IMR-90 (cell line): ENCODE results near the gene SERPIND1. TPM values are rescaled to one million over a fixed set of nuclear protein-coding genes. Genes with fewer than 3 reads are reported as not detected.
"Not testable (repeated sequence)": the region's sequence is repeated elsewhere in the genome, so short reads cannot be mapped to it uniquely, and the experiment has no call there.

Experiments
- ATAC-seq: fragments of 200-7000 bp; cut with Tn5 transposase; 2 replicates; pipeline ENCODE4 v1.9.1; 2020; ENCODE audit warnings: low read depth, mild to moderate bottlenecking, moderate library complexity
- BruUV-seq: library from RNA; stranded (reverse); fragments of 400-500 nt; replicated peaks from 2 replicates; lab custom pipeline; 2021; lab: Mats Ljungman, UMichigan
- CTCF ChIA-PET: fragments of 300-600 bp; formaldehyde crosslinking; extraction: SDS; loops from one replicate; lab custom pipeline; 2021; ENCODE audit warnings: antibody characterized with exemption; lab: Yijun Ruan, JAX
- POLR2A ChIA-PET: fragments of 300-600 bp; sonication (Branson Sonifier 250); formaldehyde crosslinking; loops from one replicate; lab custom pipeline; 2022; ENCODE audit warnings: antibody characterized with exemption; ENCODE audit not compliant: unreplicated experiment; lab: Charles Lee
- DNase-seq: peaks from one replicate; pipeline ENCODE4 v3.0.0; 2013
- H2AFZ ChIP-seq: replicated peaks from 2 replicates; pipeline ENCODE3; 2013; ENCODE audit warnings: low read length, mild to moderate bottlenecking; ENCODE audit not compliant: poor library complexity
- H2AK5ac ChIP-seq: 2 replicates; pipeline ENCODE4 v1.6.1; 2013; ENCODE audit warnings: low read depth, low read length, inconsistent platforms
- H2AK9ac ChIP-seq: replicated peaks from 2 replicates; pipeline ENCODE3; 2013; ENCODE audit warnings: mild to moderate bottlenecking, low read depth, low read length, moderate library complexity; ENCODE audit not compliant: poor library complexity
- H2BK120ac ChIP-seq: 2 replicates; pipeline ENCODE4 v1.6.1; 2013; ENCODE audit warnings: low read depth, low read length, inconsistent platforms
- H2BK15ac ChIP-seq: 3 replicates; pipeline ENCODE4 v1.6.1; 2013; ENCODE audit warnings: low read depth, low read length, inconsistent platforms
- H2BK20ac ChIP-seq: 2 replicates; pipeline ENCODE4 v1.6.1; 2013; ENCODE audit warnings: low read depth, mild to moderate bottlenecking, inconsistent platforms, low read length, moderate library complexity
- H2BK5ac ChIP-seq: 2 replicates; pipeline ENCODE4 v1.6.1; 2013; ENCODE audit warnings: mild to moderate bottlenecking, low read depth, low read length, inconsistent platforms; ENCODE audit not compliant: poor library complexity, severe bottlenecking
- H3K14ac ChIP-seq: replicated peaks from 2 replicates; pipeline ENCODE4 v1.6.1; 2013; ENCODE audit warnings: low read depth, low read length, inconsistent platforms
- H3K18ac ChIP-seq: 2 replicates; pipeline ENCODE4 v1.6.1; 2013; ENCODE audit warnings: low read depth, low read length, control low read depth
- H3K23ac ChIP-seq: 2 replicates; pipeline ENCODE4 v1.6.1; 2013; ENCODE audit warnings: low read depth, low read length, inconsistent platforms
- H3K27ac ChIP-seq: 2 replicates; pipeline ENCODE4 v1.5.1; 2013; ENCODE audit warnings: mild to moderate bottlenecking, control low read depth, low read length; ENCODE audit not compliant: insufficient read depth
- H3K27me3 ChIP-seq: 2 replicates; pipeline ENCODE4 v1.6.1; 2013; ENCODE audit warnings: low read length; ENCODE audit not compliant: control insufficient read depth, insufficient read depth
- H3K36me3 ChIP-seq: 2 replicates; pipeline ENCODE4 v1.6.1; 2013; ENCODE audit warnings: low read length, mixed read lengths; ENCODE audit not compliant: control insufficient read depth, insufficient read depth
- H3K4ac ChIP-seq: 2 replicates; pipeline ENCODE4 v1.6.1; 2013; ENCODE audit warnings: low read depth, low read length, inconsistent platforms
- H3K4me1 ChIP-seq: 2 replicates; pipeline ENCODE4 v1.6.1; 2013; ENCODE audit warnings: low read length, mixed read lengths; ENCODE audit not compliant: control insufficient read depth, insufficient read depth
- H3K4me2 ChIP-seq: 2 replicates; pipeline ENCODE4 v1.6.1; 2013; ENCODE audit warnings: low read depth, mild to moderate bottlenecking, control low read depth, low read length, moderate library complexity
- H3K4me3 ChIP-seq: 2 replicates; pipeline ENCODE4 v1.5.1; 2013; ENCODE audit warnings: low read depth, mild to moderate bottlenecking, control low read depth, low read length, moderate library complexity; ENCODE audit not compliant: insufficient read depth
- H3K56ac ChIP-seq: 2 replicates; pipeline ENCODE4 v1.6.1; 2013; ENCODE audit warnings: low read length, inconsistent platforms; ENCODE audit not compliant: insufficient read depth; ENCODE audit errors: extremely low read depth
- H3K79me1 ChIP-seq, 2 experiments: 2 replicates each; pipeline ENCODE4 v1.6.1; 2013; ENCODE audit warnings: low read length in 2 of 2, inconsistent platforms in 1 of 2, low read depth in 1 of 2
- H3K9ac ChIP-seq: 2 replicates; pipeline ENCODE4 v1.6.1; 2013; ENCODE audit warnings: low read depth, low read length, control low read depth
- H3K9me1 ChIP-seq: 2 replicates; pipeline ENCODE4 v1.6.1; 2013; ENCODE audit warnings: low read length, inconsistent platforms; ENCODE audit not compliant: insufficient read depth
- H3K9me3 ChIP-seq: 2 replicates; pipeline ENCODE4 v1.6.1; 2013; ENCODE audit warnings: low read length; ENCODE audit not compliant: control insufficient read depth, insufficient read depth
- H4K20me1 ChIP-seq: 2 replicates; pipeline ENCODE4 v1.6.1; 2013; ENCODE audit warnings: low read length, inconsistent platforms; ENCODE audit not compliant: insufficient read depth
- H4K5ac ChIP-seq: 2 replicates; pipeline ENCODE4 v1.6.1; 2013; ENCODE audit warnings: mild to moderate bottlenecking, low read depth, low read length, control low read depth
- H4K8ac ChIP-seq, 2 experiments: 2 replicates each; pipeline ENCODE4 v1.6.1; 2013; ENCODE audit warnings: low read depth in 2 of 2, low read length in 2 of 2, control low read depth in 1 of 2, inconsistent platforms in 1 of 2
- H4K91ac ChIP-seq: 2 replicates; pipeline ENCODE4 v1.6.1; 2013; ENCODE audit warnings: low read depth, low read length, inconsistent platforms; ENCODE audit not compliant: insufficient read depth
- CHD1 ChIP-seq: IDR thresholded peaks from 2 replicates; pipeline ENCODE4 v1.6.1; 2012; ENCODE audit warnings: low read depth, low read length, improper control_type of control experiment
- ELK1 ChIP-seq: fragments of 150-350 bp; IDR thresholded peaks from 2 replicates; pipeline ENCODE4 v1.6.1; 2016; ENCODE audit warnings: low read depth, mild to moderate bottlenecking, low read length, moderate library complexity, borderline replicate concordance
- MAFK ChIP-seq: IDR thresholded peaks from 2 replicates; pipeline ENCODE4 v1.6.1; 2012; ENCODE audit warnings: low read depth, low read length, improper control_type of control experiment
- MAZ ChIP-seq: IDR thresholded peaks from 2 replicates; pipeline ENCODE4 v1.6.1; 2012; ENCODE audit warnings: low read depth, mild to moderate bottlenecking, low read length, improper control_type of control experiment, moderate library complexity, borderline replicate concordance
- MXI1 ChIP-seq: IDR thresholded peaks from 2 replicates; pipeline ENCODE4 v1.6.1; 2012; ENCODE audit warnings: low read depth, mild to moderate bottlenecking, low read length, moderate library complexity, borderline replicate concordance
- POLR2A ChIP-seq: IDR thresholded peaks from 2 replicates; pipeline ENCODE4 v1.6.1; 2012; ENCODE audit warnings: mild to moderate bottlenecking, low read depth, low read length
- RAD21 ChIP-seq: IDR thresholded peaks from 2 replicates; pipeline ENCODE4 v1.6.1; 2012; ENCODE audit warnings: low read length, improper control_type of control experiment
- RFX5 ChIP-seq: IDR thresholded peaks from 2 replicates; pipeline ENCODE4 v1.8.0; 2012; ENCODE audit warnings: low read depth, mild to moderate bottlenecking, low read length, moderate library complexity
- SMC3 ChIP-seq: fragments of 150-350 bp; IDR thresholded peaks from 2 replicates; pipeline ENCODE4 v1.6.1; 2016; ENCODE audit warnings: low read depth, mild to moderate bottlenecking, antibody characterized with exemption, low read length, moderate library complexity
- WGBS, 2 experiments: methylation state at CpG; one replicate each; pipeline versions ENCODE4 v1.1.5 to v1.1.7; 2013; ENCODE audit warnings: missing lambda C conversion rate in 2 of 2; ENCODE audit not compliant: insufficient read length in 1 of 2; ENCODE audit errors: extremely low coverage in 2 of 2; 5-methylcytosine and 5-hydroxymethylcytosine counted together
- dilution Hi-C: fragments of 300-500 bp; cut with HindIII; formaldehyde crosslinking; loops from one replicate; pipeline ENCODE4 v1.14.3; 2018; ENCODE audit warnings: low sequenced_read_pairs; ENCODE audit not compliant: unreplicated experiment
- in situ Hi-C: fragments of 300-500 bp; cut with MboI; formaldehyde crosslinking; loops from 3 replicates; pipeline ENCODE4 v1.14.3; 2019; ENCODE audit warnings: low sequenced_read_pairs, inconsistent platforms, mixed read lengths
- intact Hi-C: fragments of 100-400 bp; cut with micrococcal nuclease; formaldehyde crosslinking; loops from 2 replicates; pipeline ENCODE4 v1.10.0; 2022
- polyA plus RNA-seq, 3 experiments: library from polyadenylated mRNA; depleted of rRNA; stranded (reverse); fragments of >200 nt; gene quantifications; 2 replicates each; pipeline ENCODE4 v1.2.3, GENCODE V29; 2012; ENCODE audit warnings: low replicate concordance in 1 of 3
- total RNA-seq: library from RNA; depleted of rRNA; stranded (reverse); fragments of >200 nt; gene quantifications from 2 replicates; pipeline ENCODE4 v1.2.3, GENCODE V29; 2012

The SERPIND1 gene
- total and polyA plus RNA-seq, 2 of the 4 experiments (the other 2 are of a cell fraction): 0.12 TPM; not detected in 1

- H3K4me3 ChIP-seq: no peak overlapping the region
- intact Hi-C loops: no loop called here
- ATAC-seq (no peak), DNase-seq (no peak)
- POLR2A ChIA-PET: no interaction called here
- no peak overlapping the region for H3K23ac ChIP-seq
- H2AK9ac ChIP-seq: no peak overlapping the region
- H3K4me2 ChIP-seq: no peak overlapping the region
- no peak overlapping the region for H3K18ac ChIP-seq
- H2BK5ac ChIP-seq: no peak overlapping the region
- in situ Hi-C loops: loop anchor here (10.0 kb wide), 1 partner anchor 56 kb away; no protein-coding TSS in a partner anchor
- no peak overlapping the region for H3K9ac ChIP-seq
- no peaks in the 10 kb centered on the region; a peak in 1 of 4 replicates for H3K79me1 ChIP-seq
- no peak overlapping the region for H4K91ac ChIP-seq
- H4K8ac ChIP-seq: no peak overlapping the region
- H4K20me1 ChIP-seq: no peaks in the 10 kb centered on the region
- H3K56ac ChIP-seq: no peak overlapping the region
- no peaks in the 10 kb centered on the region for H3K9me3 ChIP-seq
- no peak overlapping the region for H3K27ac ChIP-seq
- H3K36me3 ChIP-seq: peaks cover 45% of the 10 kb centered on the region
- H3K27me3 ChIP-seq: no peaks in the 10 kb centered on the region
- no peak overlapping the region for H2BK120ac ChIP-seq
- no peak overlapping the region for H4K5ac ChIP-seq
- 97% methylated on average over 8 of the region's 13 CpGs; no CpG with 5 or more reads in 1 of the 2 experiments for WGBS, 2 experiments
- no peak overlapping the region for H2BK15ac ChIP-seq
- no peak overlapping the region for H3K14ac ChIP-seq
- no peak overlapping the region for H3K4ac ChIP-seq
- TF ChIP-seq MXI1 (no peak), RFX5 (no peak), MAFK (no peak), MAZ (no peak), CHD1 (no peak), POLR2A (no peak), RAD21 (no peak), ELK1 (no peak), SMC3 (no peak)
- BruUV-seq: no TSS peak
- dilution Hi-C loops: no loop called here
- H3K4me1 ChIP-seq: no peaks in the 10 kb centered on the region
- CTCF ChIA-PET: no interaction called here
- H2AK5ac ChIP-seq: no peak overlapping the region
- H2BK20ac ChIP-seq: no peak overlapping the region
- H2AFZ ChIP-seq: no peak overlapping the region
- no peaks in the 10 kb centered on the region for H3K9me1 ChIP-seq
Observed at GRCh38 chr22:20729194-20729593, 44.7 kb upstream of the SERPIND1 start.

DNA sequence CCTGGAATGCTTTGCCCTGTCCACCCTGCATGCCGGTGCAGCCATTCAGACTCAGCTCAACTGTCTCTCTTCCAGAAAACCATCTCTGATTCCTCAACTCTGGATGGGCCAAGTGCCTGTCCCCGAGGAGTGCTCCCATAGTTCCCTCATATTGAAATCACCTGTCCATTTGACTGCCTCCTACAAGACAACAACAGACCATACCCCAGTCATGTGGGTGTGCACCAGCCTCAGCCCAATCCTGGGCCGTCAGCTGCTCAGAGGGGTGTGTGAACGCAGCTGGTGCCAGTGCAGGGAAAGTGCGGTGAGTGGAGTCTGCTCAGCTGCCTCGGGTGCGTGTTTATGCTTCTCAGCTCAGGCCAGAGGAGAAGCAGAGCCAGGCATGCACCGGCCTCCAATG lies 41.5 kb upstream of the SERPIND1 start:
- H3K4me1 ChIP-seq, H3K27me3 ChIP-seq, H2BK20ac ChIP-seq, H3K14ac ChIP-seq, H2AK5ac ChIP-seq, in situ Hi-C loops, H4K8ac ChIP-seq, POLR2A ChIA-PET, dilution Hi-C loops, H3K27ac ChIP-seq, H3K79me1 ChIP-seq, H3K9me3 ChIP-seq, H3K9ac ChIP-seq, H4K20me1 ChIP-seq, H3K4me3 ChIP-seq, BruUV-seq, DNase-seq, CTCF ChIA-PET, H3K4ac ChIP-seq, H3K56ac ChIP-seq, H3K9me1 ChIP-seq, H4K91ac ChIP-seq, H2AK9ac ChIP-seq, H3K23ac ChIP-seq, H4K5ac ChIP-seq, H3K4me2 ChIP-seq, ATAC-seq, intact Hi-C loops, H3K18ac ChIP-seq, H2BK15ac ChIP-seq, H2AFZ ChIP-seq, H2BK120ac ChIP-seq, H2BK5ac ChIP-seq: not testable (repeated sequence)
- H3K36me3 ChIP-seq: peaks cover 28% of the 10 kb centered on the region
- 100% methylated on average over 1 of the region's 8 CpGs; no CpG with 5 or more reads in 1 of the 2 experiments for WGBS, 2 experiments
